K562 (cell line): Measurements from ENCODE around the gene TBXAS1. TPM values are rescaled to one million over a fixed set of nuclear protein-coding genes. Genes with fewer than 3 reads are reported as not detected.

ENCODE experiments used
- ATAC-seq: fragments of 200-7000 bp; cut with Tn5 transposase; 3 replicates; pipeline ENCODE4 v1.9.1; 2020; ENCODE audit warnings: moderate library complexity
- BruUV-seq: library from RNA; stranded (reverse); fragments of 400-500 nt; replicated peaks from 2 replicates; lab custom pipeline; 2021; lab: Mats Ljungman, UMichigan
- CTCF ChIA-PET: fragments of 300-600 bp; formaldehyde crosslinking; extraction: SDS; loops from one replicate; lab custom pipeline; 2021; ENCODE audit warnings: low intra/inter-chr PET ratio; lab: Yijun Ruan, JAX
- POLR2A ChIA-PET: fragments of 300-600, 350-650 bp; sonication (Branson Sonifier 250); formaldehyde crosslinking; extraction: SDS; loops from one replicate; lab custom pipeline; 2021; ENCODE audit warnings: antibody characterized with exemption, inconsistent platforms; lab: Yijun Ruan, JAX
- DNase-seq, 4 experiments: peaks; one replicate each; pipeline versions ENCODE4 v3.0.0 to v3.0.0-alpha.2; 2011 to 2018; ENCODE audit warnings: low spot score in 3 of 4, mixed read lengths in 3 of 4; ENCODE audit errors: extremely low read depth in 1 of 4
- FAIRE-seq: peaks from 2 replicates; lab custom pipeline; 2011; peaks lifted over from hg19 to GRCh38; lab: Jason Lieb, UNC
- H2AFZ ChIP-seq: 2 replicates; pipeline ENCODE4 v1.6.0; 2011; ENCODE audit warnings: low read depth, low read length, control low read depth, inconsistent platforms
- H3K27ac ChIP-seq: fragments of 200-600 bp; 3 replicates; pipeline ENCODE4 v1.8.0; 2011; ENCODE audit warnings: low read depth, mild to moderate bottlenecking, control low read depth, inconsistent platforms, low read length, moderate library complexity, mixed read lengths; ENCODE audit errors: extremely low read depth
- H3K27me3 ChIP-seq, 2 experiments: fragments of 300-600 bp in 1 of 2; 2 replicates in 1 of 2; 3 replicates in 1 of 2; pipeline versions ENCODE4 v1.6.0 to v1.8.0; 2011; ENCODE audit warnings: inconsistent platforms in 2 of 2, low read length in 2 of 2, mild to moderate bottlenecking in 1 of 2, mixed read lengths in 1 of 2, moderate library complexity in 1 of 2; ENCODE audit not compliant: control insufficient read depth in 2 of 2, insufficient read depth in 2 of 2
- H3K36me3 ChIP-seq: fragments of 300-600 bp; 3 replicates; pipeline ENCODE4 v1.8.0; 2011; ENCODE audit warnings: mild to moderate bottlenecking, low read length, inconsistent platforms; ENCODE audit not compliant: control insufficient read depth, insufficient read depth
- H3K4me1 ChIP-seq, 2 experiments: fragments of 200-600 bp in 1 of 2; replicated peaks in 1 of 2; 2 replicates in 1 of 2; 3 replicates in 1 of 2; pipeline versions ENCODE4 v1.5.1 to v1.8.0; 2011; ENCODE audit warnings: inconsistent platforms in 2 of 2, low read length in 2 of 2, mild to moderate bottlenecking in 1 of 2, mixed read lengths in 1 of 2, moderate library complexity in 1 of 2; ENCODE audit not compliant: control insufficient read depth in 2 of 2, insufficient read depth in 2 of 2
- H3K4me2 ChIP-seq: 2 replicates; pipeline ENCODE4 v1.6.1; 2011; ENCODE audit warnings: low read length, control low read depth, inconsistent platforms, mixed read lengths; ENCODE audit not compliant: insufficient read depth
- H3K4me3 ChIP-seq: fragments of 200-600 bp; sonication (generic), shearing (Covaris generic); 2 replicates; pipeline ENCODE4 v1.5.1; 2016; ENCODE audit warnings: control low read depth, inconsistent platforms
- H3K79me2 ChIP-seq: fragments of 200-600 bp; 3 replicates; pipeline ENCODE4 v1.8.0; 2011; ENCODE audit warnings: low read length, inconsistent platforms; ENCODE audit not compliant: control insufficient read depth, insufficient read depth
- H3K9ac ChIP-seq, 2 experiments: 2 replicates each; pipeline versions ENCODE4 v1.6.0 to v1.6.1; 2011; ENCODE audit warnings: low read depth in 2 of 2, low read length in 2 of 2, control low read depth in 1 of 2, inconsistent platforms in 1 of 2, mild to moderate bottlenecking in 1 of 2, mixed read lengths in 1 of 2; ENCODE audit not compliant: insufficient read depth in 1 of 2
- H3K9me1 ChIP-seq: one replicate; pipeline ENCODE4 v1.6.0; 2011; ENCODE audit warnings: inconsistent platforms, mild to moderate bottlenecking, low read length, moderate library complexity; ENCODE audit not compliant: control insufficient read depth, insufficient read depth
- H3K9me3 ChIP-seq: replicated peaks from 2 replicates; pipeline ENCODE4 v1.5.1; 2011; ENCODE audit warnings: low read depth, low read length, inconsistent platforms; ENCODE audit not compliant: control insufficient read depth, insufficient read depth
- H4K20me1 ChIP-seq: replicated peaks from 2 replicates; pipeline ENCODE4 v1.6.1; 2011; ENCODE audit warnings: low read length, inconsistent platforms, mixed read lengths; ENCODE audit not compliant: control insufficient read depth, insufficient read depth
- CREB3L1 ChIP-seq: fragments of 450-650 bp; IDR thresholded peaks from 2 replicates; pipeline ENCODE4 v1.6.1; 2014; ENCODE audit warnings: low read depth, mild to moderate bottlenecking, moderate library complexity, borderline replicate concordance
- CREBBP ChIP-seq: IDR thresholded peaks from one replicate; pipeline ENCODE4 v1.6.1; 2012; ENCODE audit warnings: low read depth, mild to moderate bottlenecking, control low read depth, inconsistent platforms, low read length
- CTBP1 ChIP-seq: fragments of 450-650 bp; IDR thresholded peaks from 2 replicates; pipeline ENCODE4 v1.6.1; 2016; ENCODE audit warnings: borderline replicate concordance
- DACH1 ChIP-seq: fragments of 450-650 bp; IDR thresholded peaks from 2 replicates; pipeline ENCODE4 v1.6.1; 2018; ENCODE audit not compliant: partially characterized antibody
- HIVEP1 ChIP-seq: fragments of 250-450 bp; sonication (Bioruptor Pico); IDR thresholded peaks from 2 replicates; pipeline ENCODE4 v1.4.0; 2020; ENCODE audit warnings: mild to moderate bottlenecking
- MCM7 ChIP-seq, 2 experiments: fragments of 450-650 bp; IDR thresholded peaks; 2 replicates each; pipeline ENCODE4 v1.6.1; 2016 to 2018
- PRPF4 ChIP-seq: fragments of 200-400 bp; formaldehyde crosslinking; IDR thresholded peaks from one replicate; pipeline ENCODE4 v1.6.1; 2017; ENCODE audit warnings: low read length, low read depth, mild to moderate bottlenecking; ENCODE audit not compliant: insufficient read depth, poor library complexity, severe bottlenecking
- REST ChIP-seq, 2 experiments: fragments of 450-650 bp; formaldehyde crosslinking in 1 of 2; IDR thresholded peaks; 2 replicates each; pipeline versions ENCODE4 v1.4.0 to v1.6.1; 2014 to 2020; ENCODE audit warnings: mild to moderate bottlenecking in 2 of 2, borderline replicate concordance in 1 of 2, low read depth in 1 of 2
- SNIP1 ChIP-seq: fragments of 450-650 bp; IDR thresholded peaks from 2 replicates; pipeline ENCODE4 v1.7.1; 2017; ENCODE audit warnings: low read depth, mild to moderate bottlenecking
- YY1 ChIP-seq, 3 experiments: IDR thresholded peaks; 2 replicates each; pipeline ENCODE4 v1.6.1; 2011; ENCODE audit warnings: low read length in 2 of 3, mild to moderate bottlenecking in 2 of 3, moderate library complexity in 2 of 3, borderline replicate concordance in 1 of 3, control low read depth in 1 of 3, low read depth in 1 of 3; ENCODE audit not compliant: insufficient read depth in 3 of 3, insufficient replicate concordance in 2 of 3, control insufficient read depth in 1 of 3, insufficient read length in 1 of 3; ENCODE audit errors: extremely low read depth in 1 of 3
- ZFP36 ChIP-seq: fragments of 150-350 bp; IDR thresholded peaks from 2 replicates; pipeline ENCODE4 v1.6.1; 2018; ENCODE audit warnings: low read length, low read depth; ENCODE audit not compliant: partially characterized antibody
- ZNF644 ChIP-seq: fragments of 200-800 bp; sonication (Bioruptor generic); IDR thresholded peaks from 2 replicates; pipeline ENCODE4 v1.6.1; 2016; ENCODE audit warnings: low read depth, missing genetic modification characterization, missing compliant biosample characterization
- in situ Hi-C: fragments of 300-500 bp; cut with MboI; formaldehyde crosslinking; loops from 4 replicates; pipeline ENCODE4 v1.15.0; 2018; ENCODE audit warnings: inconsistent platforms, mixed read lengths
- intact Hi-C: fragments of 100-400 bp; cut with micrococcal nuclease; formaldehyde crosslinking; loops from 2 replicates; pipeline ENCODE4 v1.14.2; 2022
- polyA plus RNA-seq, 8 experiments: library from polyadenylated mRNA; depleted of rRNA in 4 of 8; stranded (reverse) in 5 of 8; unstranded in 3 of 8; fragments of >200 nt; fragmentation: Nextera tagmentation in 2 of 8; fragmentation: Illumina TruSeq in 1 of 8; extraction: Ambion mirVana in 2 of 8; extraction: Trizol in 1 of 8; gene quantifications; 2 replicates each; pipeline versions ENCODE4 v1.2.1 to v1.2.3, GENCODE V29; 2011 to 2014; ENCODE audit warnings: inconsistent platforms in 1 of 8, missing spikeins in 1 of 8
- total RNA-seq, 7 experiments: library from RNA; depleted of rRNA in 6 of 7; stranded (reverse); fragments of >200 nt in 6 of 7; fragmentation: Illumina TruSeq in 2 of 7; extraction: Trizol in 2 of 7; gene quantifications; 2 replicates each; pipeline versions ENCODE4 v1.2.1 to v1.2.3, GENCODE V29; 2011 to 2021; ENCODE audit warnings: low replicate concordance in 1 of 7

Gene TBXAS1
- total and polyA plus RNA-seq, 9 of the 15 experiments (the other 6 are each of a cell fraction or from before 2014, with no cell fraction given) = 1.1 to 8.3 (median 1.9) TPM

- peaks cover 9 to 11% of the 10 kb centered on the region in 2 experiments for H3K27me3 ChIP-seq
- H4K20me1 ChIP-seq = no peaks in the 10 kb centered on the region
- CTCF ChIA-PET = no interaction called here
- POLR2A ChIA-PET = interaction anchor here (0.9 to 1.2 kb wide), 2 partner anchors 103 to 107 kb away, joined by 4 read pairs; no protein-coding TSS in a partner anchor
- no peak for ATAC-seq
- H3K4me2 ChIP-seq = no peak overlapping the region
- BruUV-seq = no TSS peak
- intact Hi-C loops (no loop called here), in situ Hi-C loops (no loop called here)
- no peak overlapping the region for H3K9ac ChIP-seq
- no peaks in the 10 kb centered on the region for H3K9me3 ChIP-seq
- H3K36me3 ChIP-seq = no peaks in the 10 kb centered on the region
- H3K9me1 ChIP-seq = no peaks in the 10 kb centered on the region
- no peak for DNase-seq
- H2AFZ ChIP-seq = no peak overlapping the region
- no peak for FAIRE-seq
- no peaks in the 10 kb centered on the region for H3K79me2 ChIP-seq
- no peak overlapping the region for H3K27ac ChIP-seq
- no peak overlapping the region for H3K4me3 ChIP-seq
- H3K4me1 ChIP-seq = no peaks in the 10 kb centered on the region
- TF ChIP-seq ZNF644 (no peak), SNIP1 (no peak), CREB3L1 (no peak), YY1 (IDR thresholded peaks at IDR 0.05; ENCODE audit: borderline replicate concordance in 1 of 3, control insufficient read depth in 1 of 3, extremely low read depth in 1 of 3, insufficient read depth in 3 of 3, insufficient read length in 1 of 3, insufficient replicate concordance in 2 of 3, low read depth in 1 of 3, low read length in 2 of 3) (no peak), DACH1 (peak; percentile 99), ZFP36 (no peak), CREBBP (peak; percentile 14), PRPF4 (no peak), MCM7 (IDR thresholded peaks at IDR 0.05) (0 out of 4 replicates have a peak, but pooled peaks of 1 of the 2 experiments have one; percentile 9), HIVEP1 (CRISPR knock-in tag) (no peak), REST (IDR thresholded peaks at IDR 0.05; ENCODE audit: borderline replicate concordance) (no peak), REST (CRISPR knock-in tag; IDR thresholded peaks at IDR 0.05; ENCODE audit: low read depth) (no peak), CTBP1 (no peak)
These were observed 20.1 kb upstream of the TBXAS1 start for GRCh38 chr7:139808846-139809442.
